Activated CD4-positive, alpha-beta T cell treated with anti-CD3 and anti-CD28 coated beads, Interleukin-2, amount 50 U/mL, for 1 hour (primary cell): ENCODE data around the gene PPP5C.
"Not testable (repeated sequence)": the region's sequence is repeated elsewhere in the genome, so short reads cannot be mapped to it uniquely, and the experiment has no call there.

Source experiments
- DNase-seq: peaks from one replicate; pipeline ENCODE4 v3.0.0-alpha.2; 2020

The PPP5C gene

DNA sequence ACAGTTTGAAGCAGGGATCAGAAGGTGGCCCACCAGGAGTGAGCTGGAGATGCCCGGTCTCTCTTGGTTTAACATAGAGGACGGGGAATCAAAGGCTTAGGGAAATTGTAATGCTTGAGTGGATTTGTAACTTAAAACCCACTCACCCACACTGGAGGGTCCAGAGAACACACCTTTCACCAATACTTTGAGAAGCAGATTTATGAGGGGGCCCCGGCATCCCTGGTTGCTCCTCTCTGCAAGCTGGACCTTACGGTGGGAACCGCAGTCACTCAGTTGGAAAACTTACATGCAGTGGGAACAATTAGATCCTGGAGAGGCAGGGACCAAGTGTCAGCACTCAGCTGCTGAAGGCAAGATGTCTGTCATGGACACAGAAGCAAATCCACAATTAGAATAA lies 20.5 kb downstream of the PPP5C start:
- DNase-seq = no peak

DNA sequence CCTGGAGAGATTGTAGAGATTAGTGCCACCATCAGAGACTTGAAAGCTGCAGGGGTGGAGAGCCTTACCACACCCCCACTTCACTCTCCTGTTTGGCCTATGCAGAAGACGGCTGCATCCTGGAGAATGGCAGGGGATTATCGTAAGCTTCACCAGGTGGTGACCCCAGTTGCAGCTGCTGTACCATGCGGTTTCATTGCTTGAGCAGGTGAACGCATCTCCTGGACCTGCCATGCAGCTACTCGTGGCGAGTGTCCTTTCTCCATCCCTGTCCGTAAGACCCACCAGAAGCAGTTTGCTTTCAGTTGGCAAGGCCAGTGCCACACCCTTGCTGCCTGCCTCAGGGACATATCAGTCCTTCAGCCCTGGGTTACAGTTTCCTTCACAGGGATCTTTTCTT lies 21.2 kb downstream of the PPP5C start:
- DNase-seq = no peak

DNA sequence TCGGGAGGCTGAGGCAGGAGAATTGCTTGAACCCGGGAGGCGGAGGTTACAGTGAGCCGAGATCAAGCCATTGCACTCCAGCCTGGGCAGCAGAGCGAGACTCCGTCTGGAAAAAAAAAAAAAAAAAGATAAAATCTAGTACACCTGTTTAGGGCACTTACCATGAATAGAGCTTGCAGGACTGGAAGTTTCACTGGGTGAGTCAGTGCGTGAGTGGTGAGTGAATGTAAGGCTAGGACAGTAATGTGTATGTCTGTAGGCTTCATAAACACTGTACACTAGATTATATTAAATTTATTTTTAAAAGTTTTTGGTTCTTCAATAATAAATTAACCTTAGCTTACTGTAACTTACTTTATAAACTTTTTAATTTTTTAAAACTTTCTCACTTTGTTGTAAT lies 22.9 kb downstream of the PPP5C start:
- no peak for DNase-seq

DNA sequence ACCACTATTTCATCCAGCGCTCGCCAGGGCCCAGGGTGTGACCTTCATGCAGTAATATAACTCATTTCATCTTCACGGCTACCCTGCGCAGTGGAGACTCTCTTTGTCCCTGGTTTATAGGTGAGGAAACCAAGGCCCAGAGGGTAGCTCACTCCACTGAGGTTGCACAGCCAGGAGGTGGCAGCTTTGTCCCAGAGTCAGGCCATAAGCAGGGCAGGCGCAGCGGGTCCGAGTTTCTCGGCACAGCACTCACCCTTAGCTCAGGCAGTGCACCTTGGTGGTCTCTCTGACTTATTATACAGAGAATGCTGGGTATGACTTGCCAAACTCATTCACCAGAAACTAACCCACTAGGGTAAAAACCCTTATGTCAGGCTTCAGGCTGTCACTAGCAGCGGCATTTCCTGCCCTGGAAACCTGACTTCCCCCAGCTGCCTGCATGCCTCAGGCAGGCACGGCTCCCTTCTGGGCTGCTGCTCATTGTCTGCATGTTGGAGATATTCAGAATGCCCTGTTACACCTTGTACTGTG lies 24.5 kb downstream of the PPP5C start:
- no peak for DNase-seq

DNA sequence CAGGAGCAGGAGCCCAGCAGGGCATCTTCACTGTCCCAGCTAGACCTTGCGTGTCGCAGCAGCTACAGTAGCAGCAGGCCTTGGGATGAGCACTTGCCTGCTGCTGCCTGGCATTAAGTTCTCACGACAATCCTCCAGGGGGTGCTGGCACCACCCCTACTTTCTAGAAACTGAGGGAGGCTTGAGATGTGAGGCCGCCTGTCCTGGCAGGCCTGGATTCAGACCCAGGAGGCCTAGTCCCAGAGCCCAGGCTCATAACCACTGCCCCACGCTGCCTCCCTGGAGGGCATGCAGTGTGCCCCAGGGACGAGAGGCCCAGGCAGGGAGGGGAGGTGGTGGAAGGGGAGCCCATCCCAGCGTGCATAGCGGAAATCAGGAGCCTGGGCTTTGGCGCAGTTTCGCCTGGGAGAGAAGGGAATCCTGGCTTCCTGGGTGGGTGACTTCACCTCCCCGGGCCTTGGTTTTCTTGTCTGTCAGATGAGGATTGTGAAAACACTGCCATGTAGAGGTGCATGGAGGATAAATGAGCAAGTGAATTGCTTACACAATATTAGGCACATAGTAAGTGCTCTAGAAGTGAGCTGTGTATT lies 26.1 kb downstream of the PPP5C start:
- DNase-seq = no peak

DNA sequence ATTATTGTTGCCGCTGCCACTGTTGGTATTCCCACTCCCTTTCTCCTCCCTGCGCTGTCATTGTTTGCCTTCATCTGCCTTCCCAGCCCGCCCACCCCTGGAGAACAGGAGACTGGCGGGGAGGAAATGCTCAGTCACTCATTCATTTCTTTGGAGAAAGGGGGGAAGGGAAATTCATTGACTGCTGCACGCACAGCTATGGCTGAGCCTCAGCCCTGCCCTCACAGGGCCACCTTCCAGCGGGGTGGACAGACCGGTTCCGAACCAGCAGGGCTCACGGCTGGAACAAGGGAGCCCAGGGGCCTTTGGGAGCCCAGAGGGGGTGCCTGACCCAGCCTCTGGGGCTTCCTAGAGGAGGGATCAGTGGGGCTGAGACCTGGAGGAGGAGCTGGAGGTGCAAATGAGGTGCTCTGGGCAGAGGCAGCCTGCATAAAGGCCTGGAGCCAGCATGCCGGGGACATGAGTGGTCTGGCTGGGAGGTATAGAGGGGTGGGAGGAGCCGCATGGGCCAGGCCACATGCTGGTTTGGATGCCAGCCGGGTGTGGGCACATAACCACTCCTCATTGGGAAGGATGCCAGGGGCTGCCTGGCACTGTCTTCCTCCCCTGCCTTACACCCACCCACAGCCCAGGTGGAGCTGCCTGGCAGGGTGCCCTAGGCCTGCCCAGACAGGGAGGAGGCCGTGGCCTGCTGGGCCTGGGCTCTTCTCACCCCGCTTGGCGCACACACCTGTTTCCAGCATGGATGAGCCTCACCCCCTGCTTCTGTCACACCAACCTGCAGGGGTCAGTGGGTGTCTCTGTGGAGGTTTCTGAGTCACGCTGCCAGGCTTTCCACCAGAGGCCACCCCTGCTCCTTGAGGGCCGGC lies 26.8 kb downstream of the PPP5C start:
- no peak for DNase-seq

DNA sequence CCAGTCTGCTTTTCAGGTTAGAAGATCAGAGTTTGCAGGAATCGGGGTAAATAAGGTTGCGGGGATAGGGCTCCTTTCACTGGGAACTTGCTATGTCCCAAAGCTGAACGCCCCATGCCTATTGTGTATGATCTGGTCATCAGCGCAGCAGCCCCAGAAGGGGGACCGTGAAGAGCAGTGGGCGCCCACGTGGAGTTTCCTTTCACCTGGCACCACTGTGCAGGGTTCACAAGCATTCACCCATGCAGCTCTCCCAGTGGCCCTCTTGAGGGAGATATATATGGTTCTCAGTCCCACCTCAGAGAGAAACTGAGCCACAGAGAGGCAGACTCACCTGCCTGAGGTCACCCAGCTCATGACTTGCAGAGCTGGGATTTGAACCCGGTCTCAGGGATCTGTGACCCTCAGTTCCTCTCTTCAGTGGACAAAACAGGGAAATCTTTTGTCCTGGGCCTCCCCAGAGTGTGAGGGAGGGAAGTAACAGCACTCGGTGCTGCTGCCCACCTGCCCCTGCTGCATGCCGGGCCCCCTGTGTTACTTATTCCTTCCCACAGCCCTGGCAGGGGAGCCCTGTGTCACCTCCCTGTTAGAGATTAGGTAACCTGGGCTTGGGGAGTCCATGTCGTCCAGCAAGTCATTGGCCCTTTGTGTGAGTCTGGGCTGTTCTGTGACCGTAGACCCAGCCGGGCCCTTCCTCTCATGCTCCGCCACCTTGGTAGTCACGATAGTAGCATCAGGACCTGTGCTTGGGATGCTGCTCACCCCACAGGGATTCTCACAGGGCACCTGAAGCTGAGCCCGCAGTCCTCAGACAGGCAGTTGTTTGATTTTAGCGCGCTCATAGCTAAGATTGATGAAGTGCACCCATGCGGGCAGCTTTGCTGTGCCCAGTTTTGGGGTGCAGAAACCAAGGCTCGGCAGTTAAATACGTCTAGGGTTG lies 27.9 kb downstream of the PPP5C start:
- no peak for DNase-seq

DNA sequence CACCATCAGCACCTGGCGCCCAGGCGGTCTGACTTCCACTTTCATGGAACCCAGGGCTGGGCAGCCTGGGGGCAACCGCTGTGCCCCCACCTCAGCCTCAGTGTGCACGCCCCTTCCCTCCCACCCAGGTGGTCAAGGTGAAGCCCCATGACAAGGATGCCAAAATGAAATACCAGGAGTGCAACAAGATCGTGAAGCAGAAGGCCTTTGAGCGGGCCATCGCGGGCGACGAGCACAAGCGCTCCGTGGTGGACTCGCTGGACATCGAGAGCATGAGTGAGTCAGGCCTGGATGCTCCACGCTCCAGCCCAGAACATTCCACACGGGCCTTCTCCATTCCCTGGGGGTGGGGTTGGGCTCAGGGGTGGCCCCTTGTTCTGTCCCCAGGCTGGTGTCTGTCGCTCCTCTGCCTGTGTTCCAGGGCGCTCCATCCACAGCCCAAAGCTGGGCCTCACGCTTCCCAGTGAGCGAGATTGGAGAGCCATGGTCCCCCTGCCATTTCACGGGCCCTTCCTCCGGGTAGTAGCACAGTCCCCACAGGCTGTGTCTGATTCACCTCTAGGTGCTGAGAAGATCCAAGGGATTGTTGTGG lies 28.7 kb downstream of the PPP5C start:
- not testable (repeated sequence) for DNase-seq

DNA sequence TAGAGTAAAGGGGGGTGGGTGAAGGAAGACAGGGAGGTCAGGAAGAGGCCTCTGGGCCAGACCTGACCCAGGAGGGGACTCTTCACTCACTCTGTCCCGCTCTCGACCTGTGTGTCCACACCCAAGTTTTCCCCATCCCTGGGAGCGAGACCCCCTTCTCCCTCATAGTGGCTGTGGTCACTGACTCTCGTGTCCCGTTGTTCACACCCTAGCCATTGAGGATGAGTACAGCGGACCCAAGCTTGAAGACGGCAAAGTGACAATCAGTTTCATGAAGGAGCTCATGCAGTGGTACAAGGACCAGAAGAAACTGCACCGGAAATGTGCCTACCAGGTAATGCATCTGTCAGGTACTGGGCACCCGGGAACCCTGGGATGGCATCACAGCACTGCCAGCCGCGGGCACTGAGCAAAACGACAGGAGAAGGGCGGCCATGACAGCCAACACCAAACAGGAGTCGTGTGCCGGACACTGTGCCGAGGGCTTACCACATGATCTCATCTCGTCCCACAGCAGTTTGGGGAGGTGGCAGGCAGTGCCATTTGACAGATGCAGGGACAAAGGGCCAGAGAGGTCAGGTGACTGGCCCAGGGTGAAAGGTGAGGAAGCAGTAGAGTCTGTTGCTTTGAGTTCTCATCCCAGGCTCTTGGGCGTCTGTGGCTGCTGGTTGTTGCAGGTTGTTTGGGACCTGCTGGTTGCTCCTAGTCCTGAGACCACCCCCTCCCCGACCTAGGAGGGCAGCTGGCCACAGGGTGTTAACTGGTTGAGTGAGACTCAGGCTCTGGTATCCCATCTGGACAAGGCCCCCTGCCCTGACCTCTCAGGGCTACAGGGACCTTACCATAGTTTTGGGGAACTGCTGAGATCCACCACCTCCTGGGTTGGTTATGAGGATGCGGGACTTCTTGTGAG lies 29.6 kb downstream of the PPP5C start:
- DNase-seq = no peak

DNA sequence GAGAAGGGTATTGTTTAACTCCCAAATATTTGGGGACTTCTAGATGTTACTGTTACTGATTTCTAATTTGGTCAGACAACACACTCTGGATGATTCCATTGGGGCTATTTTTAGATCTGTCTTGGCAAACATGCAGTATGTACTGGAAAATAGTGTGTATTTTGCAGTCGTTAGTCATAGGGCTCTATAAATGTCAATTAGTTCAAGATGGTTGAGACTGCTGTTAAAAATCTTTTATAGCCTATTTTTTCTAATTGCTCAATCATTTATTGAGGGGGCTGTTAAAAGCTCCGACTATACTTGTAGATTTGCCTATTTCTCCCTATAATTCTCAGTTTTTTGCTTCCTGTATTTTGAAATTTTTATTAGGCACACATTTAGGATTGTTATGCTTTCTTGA lies 31.4 kb downstream of the PPP5C start:
- no peak for DNase-seq

DNA sequence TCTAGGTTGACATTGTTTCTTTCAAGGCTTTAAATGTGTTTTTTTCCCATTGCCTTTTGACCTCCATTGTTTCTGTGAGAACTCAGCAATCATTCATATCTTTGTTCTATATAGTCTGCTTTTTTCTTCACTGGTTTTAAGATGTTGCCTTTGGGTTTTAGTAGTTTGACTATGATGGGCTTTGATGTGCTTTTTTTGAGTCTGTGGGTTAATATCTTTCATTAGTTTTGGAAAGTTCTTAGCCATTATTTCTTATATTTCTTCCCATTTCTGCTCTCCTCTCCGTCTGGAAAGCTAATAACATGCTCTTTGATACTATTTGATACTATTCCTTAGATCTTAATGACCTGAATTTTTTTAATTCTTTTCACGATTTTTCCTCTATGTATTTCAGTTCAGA lies 33.8 kb downstream of the PPP5C start:
- no peak for DNase-seq

DNA sequence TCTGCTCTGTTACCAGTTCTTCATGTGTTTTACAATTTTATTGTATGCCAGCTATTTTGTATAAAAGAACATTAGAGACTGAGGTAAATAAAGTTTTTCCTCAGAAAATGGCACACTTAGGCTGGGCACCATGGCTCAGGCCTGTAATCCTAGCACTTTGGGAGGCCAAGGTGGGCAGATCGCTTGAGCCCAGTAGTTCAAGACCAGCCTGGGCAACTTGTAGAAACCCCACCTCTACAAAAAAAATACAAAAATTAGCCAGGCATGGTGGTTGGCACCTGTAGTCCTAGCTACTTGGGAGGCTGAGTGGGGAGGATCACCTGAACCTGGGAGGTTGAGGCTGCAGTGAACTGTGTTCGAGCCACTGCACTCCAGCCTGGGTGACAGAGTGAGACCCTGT lies 34.5 kb downstream of the PPP5C start:
- no peak for DNase-seq

DNA sequence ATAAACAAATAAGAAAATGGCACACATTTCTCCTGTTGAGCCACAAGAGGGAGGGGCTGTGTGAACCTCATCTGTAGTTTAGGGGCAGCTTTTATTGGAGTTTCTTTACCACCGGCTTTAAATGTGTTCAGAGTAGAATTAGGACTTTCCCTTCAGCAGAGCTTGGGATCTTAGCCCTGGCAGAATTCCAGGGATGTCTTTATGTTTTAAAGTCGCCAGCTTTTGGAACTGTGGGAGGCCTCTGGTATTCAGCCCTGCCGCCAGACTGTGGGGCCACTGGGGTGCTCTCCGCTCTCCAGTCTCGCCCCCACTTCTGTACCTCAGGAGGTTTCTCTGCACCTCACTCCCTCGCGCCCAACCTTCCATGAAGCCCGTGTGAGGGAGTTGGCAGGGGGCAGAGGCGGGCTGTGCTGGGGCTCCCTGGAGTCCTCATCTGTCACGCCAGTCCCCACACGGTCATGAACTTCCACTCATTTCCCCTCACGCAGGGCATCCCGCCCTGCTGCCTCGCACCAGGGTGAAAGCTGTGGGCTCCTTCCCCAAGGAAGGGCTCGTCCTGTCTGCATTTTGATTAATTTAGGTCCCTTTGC lies 35.0 kb downstream of the PPP5C start:
- DNase-seq = no peak

DNA sequence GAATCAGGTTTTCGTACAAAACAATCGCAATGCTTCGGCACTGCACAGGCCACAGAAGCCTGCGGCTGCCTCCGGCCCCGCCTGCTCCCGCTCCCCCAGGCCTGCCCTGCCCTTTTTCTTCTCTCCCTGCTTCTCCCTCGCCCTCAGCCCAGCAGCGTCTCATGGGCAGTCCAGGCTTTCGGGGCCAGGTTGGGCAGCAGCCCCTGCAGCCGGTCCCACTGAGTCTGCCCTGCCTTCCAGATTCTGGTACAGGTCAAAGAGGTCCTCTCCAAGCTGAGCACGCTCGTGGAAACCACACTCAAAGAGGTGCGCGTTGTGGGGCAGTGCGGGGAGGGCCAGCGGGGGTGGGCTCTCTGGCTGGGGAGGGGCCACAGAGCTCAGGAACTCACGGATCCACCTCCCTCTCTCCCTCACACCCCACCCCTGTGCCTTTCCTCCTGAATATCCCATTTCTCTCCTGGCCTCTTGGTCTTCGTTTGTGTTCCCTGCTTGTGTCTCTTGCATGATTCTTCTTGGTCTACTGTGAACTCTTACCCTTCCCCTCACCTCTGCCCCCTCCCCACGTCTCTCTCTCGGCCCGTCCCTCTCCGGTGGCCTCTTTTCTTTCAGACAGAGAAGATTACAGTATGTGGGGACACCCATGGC lies 36.4 kb downstream of the PPP5C start:
- no peak for DNase-seq

DNA sequence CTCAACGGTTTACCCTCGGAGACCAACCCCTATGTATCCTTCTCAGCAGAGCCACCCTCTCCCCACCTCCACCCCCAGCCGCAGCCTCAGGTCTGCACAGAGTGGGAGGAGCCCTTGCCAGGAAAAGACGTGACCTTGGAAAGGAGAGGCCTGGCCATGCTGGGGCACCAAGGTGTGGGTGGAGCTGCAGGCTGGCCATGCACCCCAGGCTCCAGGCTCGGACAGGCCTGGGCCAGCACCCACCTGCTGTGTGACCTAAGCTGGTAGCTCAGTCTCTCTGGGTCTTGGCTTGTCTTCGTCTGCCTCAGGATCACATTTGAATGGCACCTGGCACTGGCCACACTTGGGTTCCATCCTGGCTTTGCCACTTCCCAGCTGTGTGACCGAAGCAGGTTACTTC lies 37.0 kb downstream of the PPP5C start:
- no peak for DNase-seq

DNA sequence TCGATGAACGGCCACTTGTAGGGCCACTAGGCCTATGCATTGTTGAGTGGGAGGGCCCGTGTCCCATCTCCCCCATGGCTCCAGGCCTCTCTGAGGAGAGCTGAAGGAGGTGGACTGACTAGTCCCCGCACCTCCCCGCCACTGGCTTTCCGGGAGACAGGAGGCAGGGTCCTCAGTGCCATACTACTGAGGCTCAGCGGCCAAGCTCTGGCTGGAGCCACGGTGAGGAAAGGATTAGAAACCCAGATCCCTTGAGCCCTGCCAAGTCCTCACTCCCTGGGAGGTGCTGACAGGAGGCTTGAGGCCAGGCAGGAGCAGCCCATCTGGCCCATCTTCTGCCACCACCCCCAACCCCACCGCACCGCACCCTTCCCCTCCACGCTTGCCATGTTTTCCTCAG lies 37.5 kb downstream of the PPP5C start:
- no peak for DNase-seq

DNA sequence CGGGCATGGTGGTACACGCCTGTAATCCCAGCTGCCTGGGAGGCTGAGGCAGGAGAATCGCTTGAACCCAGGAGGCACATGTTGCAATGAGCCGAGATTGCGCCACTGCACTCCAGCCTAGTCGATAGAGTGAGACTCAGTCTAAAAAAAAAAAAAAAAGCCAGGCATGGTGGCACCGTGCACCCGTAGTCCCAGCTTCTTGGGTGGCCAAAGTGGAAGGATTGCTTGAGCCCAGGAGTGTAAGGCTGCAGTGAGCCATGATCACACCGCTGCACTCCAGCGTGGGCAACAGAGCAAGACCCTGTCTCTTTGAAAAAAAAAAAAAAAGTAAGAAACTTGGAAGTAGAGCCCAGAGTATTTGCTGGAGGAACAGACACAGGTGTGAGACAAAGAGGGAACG lies 38.7 kb downstream of the PPP5C start:
- DNase-seq = no peak

DNA sequence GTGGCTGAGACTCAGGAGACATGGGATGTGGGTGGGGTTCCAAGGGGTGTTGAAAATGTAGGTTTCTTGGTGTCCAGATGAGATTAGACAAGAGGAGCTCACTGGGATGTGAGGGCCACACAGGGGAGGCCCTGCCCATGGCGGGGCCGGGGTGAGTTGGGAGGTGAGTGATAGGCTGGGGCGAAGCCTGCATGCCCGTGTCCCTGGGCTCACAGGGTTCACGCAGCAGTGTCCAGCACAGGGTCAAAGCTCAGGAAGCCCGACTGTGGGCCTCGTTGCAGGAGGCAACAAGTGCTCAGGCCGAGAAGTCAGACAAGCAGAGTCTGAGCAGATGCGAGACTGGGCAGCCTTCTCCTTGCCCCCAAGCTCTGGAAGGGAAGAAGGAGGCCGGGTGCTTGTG lies 39.3 kb downstream of the PPP5C start:
- no peak for DNase-seq

DNA sequence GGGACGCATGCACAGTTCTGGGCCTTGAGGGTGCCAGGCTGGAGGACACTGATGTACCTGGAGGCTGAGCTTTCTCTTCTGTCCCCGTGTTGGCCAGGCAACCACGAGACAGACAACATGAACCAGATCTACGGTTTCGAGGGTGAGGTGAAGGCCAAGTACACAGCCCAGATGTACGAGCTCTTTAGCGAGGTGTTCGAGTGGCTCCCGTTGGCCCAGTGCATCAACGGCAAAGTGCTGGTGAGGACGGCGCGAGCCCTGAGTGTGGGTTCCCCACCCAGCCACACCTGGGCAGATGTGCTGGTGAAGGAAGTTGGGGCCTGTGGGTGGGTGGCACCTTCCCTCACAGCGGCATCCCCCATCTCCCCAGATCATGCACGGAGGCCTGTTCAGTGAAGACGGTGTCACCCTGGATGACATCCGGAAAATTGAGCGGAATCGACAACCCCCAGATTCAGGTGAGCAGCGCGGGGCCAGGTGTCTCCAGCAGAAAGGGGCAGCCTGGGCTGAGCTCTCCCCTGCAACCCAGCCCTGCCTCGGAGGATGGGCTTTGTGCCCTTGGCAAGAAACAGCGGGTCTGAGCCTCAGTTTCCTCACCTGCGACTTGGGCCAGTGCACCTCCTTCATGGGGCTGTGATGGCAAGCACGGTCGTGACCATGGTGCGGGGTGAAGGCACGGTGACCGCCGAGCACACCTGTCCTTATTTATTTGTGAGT lies 40.3 kb downstream of the PPP5C start:
- DNase-seq = no peak

DNA sequence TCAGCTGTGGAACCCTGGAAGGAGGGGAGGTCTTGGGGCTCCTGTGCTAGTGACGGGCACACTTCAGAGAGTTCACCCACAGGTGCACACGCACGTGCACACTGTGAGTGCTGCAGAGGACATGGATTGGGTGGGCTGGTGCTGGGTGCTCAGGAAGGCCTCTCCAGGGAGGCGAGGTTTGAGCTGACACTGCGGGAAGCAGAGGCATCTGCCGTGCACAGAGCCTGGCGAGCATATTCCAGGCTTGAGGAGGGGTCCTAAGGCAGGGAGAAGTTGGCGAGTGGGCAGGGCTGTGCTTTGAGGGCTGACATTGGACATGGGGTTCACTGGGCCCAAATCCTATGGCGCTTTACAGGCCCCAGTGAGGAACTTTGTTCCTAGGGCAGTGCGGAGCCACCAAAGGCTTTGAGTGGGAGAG lies 40.8 kb downstream of the PPP5C start:
- DNase-seq = no peak
